Panc1 (cell line): ENCODE results near the gene USP9Y. TPM values are rescaled to one million over a fixed set of nuclear protein-coding genes. Genes with fewer than 3 reads are reported as not detected.

Experiments
- ATAC-seq: fragments of 200-7000 bp; cut with Tn5 transposase; 2 replicates; pipeline ENCODE4 v1.9.1; 2020; ENCODE audit warnings: mild to moderate bottlenecking, moderate library complexity
- BruUV-seq: library from RNA; stranded (reverse); fragments of 400-500 nt; replicated peaks from 2 replicates; lab custom pipeline; 2021; lab: Mats Ljungman, UMichigan
- CTCF ChIA-PET: fragments of 300-600 bp; sonication (Branson Sonifier 250); formaldehyde crosslinking; loops from one replicate; lab custom pipeline; 2022; ENCODE audit warnings: antibody characterized with exemption; lab: Charles Lee
- POLR2A ChIA-PET: fragments of 300-600 bp; sonication (Branson Sonifier 250); formaldehyde crosslinking; loops from one replicate; lab custom pipeline; 2022; ENCODE audit warnings: antibody characterized with exemption; lab: Charles Lee
- DNase-seq: peaks from one replicate; pipeline ENCODE4 v3.0.0-alpha.2; 2010; ENCODE audit warnings: low read depth, low spot score
- H3K27ac ChIP-seq: 2 replicates; pipeline ENCODE4 v1.5.1; 2011; ENCODE audit warnings: mild to moderate bottlenecking, low read length, inconsistent platforms
- H3K27me3 ChIP-seq: fragments of 200-500 bp; sonication (Bioruptor generic); 2 replicates; pipeline ENCODE4 v1.6.0; 2014; ENCODE audit warnings: low read length, inconsistent platforms; ENCODE audit not compliant: control insufficient read depth, insufficient read depth
- H3K36me3 ChIP-seq: fragments of 200-500 bp; sonication (Bioruptor generic); 2 replicates; pipeline ENCODE4 v1.5.1; 2014; ENCODE audit warnings: inconsistent platforms, mild to moderate bottlenecking, low read length, moderate library complexity; ENCODE audit not compliant: control insufficient read depth, insufficient read depth
- H3K4me1 ChIP-seq: 2 replicates; pipeline ENCODE4 v1.5.1; 2011; ENCODE audit warnings: inconsistent platforms, mild to moderate bottlenecking, low read length, moderate library complexity; ENCODE audit not compliant: control insufficient read depth, insufficient read depth
- H3K4me3 ChIP-seq, 2 experiments: 2 replicates each; pipeline ENCODE4 v1.5.1; 2011 to 2012; ENCODE audit warnings: low read depth in 2 of 2, low read length in 2 of 2, mild to moderate bottlenecking in 2 of 2, inconsistent platforms in 1 of 2, moderate library complexity in 1 of 2
- H3K9me3 ChIP-seq: fragments of 200-500 bp; sonication (Bioruptor generic); 2 replicates; pipeline ENCODE4 v1.5.1; 2014; ENCODE audit warnings: low read depth, mild to moderate bottlenecking, inconsistent platforms, low read length, moderate library complexity; ENCODE audit not compliant: control insufficient read depth, insufficient read depth
- CTCF ChIP-seq: fragments of 450-650 bp; IDR thresholded peaks from 2 replicates; pipeline ENCODE4 v1.5.1; 2017; ENCODE audit warnings: mild to moderate bottlenecking
- POLR2AphosphoS5 ChIP-seq: IDR thresholded peaks from 2 replicates; pipeline ENCODE4 v1.6.1; 2012; ENCODE audit warnings: mild to moderate bottlenecking, low read depth, low read length, moderate library complexity
- SIN3A ChIP-seq: IDR thresholded peaks from 2 replicates; pipeline ENCODE4 v1.6.1; 2012; ENCODE audit warnings: low read depth, mild to moderate bottlenecking, low read length, moderate library complexity, borderline replicate concordance; ENCODE audit not compliant: insufficient read depth
- TCF7L2 ChIP-seq: IDR thresholded peaks from 2 replicates; pipeline ENCODE4 v1.6.1; 2011; ENCODE audit warnings: mild to moderate bottlenecking, low read depth, low read length, inconsistent platforms
- in situ Hi-C: cut with HindIII; loops from 2 replicates; pipeline ENCODE4 v1.10.0; 2016; ENCODE audit warnings: low sequenced_read_pairs, low pct_unique_long_range_greater_than_20kb
- intact Hi-C: fragments of 100-400 bp; cut with micrococcal nuclease; formaldehyde crosslinking; loops from one replicate; pipeline ENCODE4 v1.10.0; 2022; ENCODE audit not compliant: unreplicated experiment
- total RNA-seq: library from RNA; stranded (reverse); gene quantifications from one replicate; pipeline ENCODE4 v1.2.1, GENCODE V29; 2021; ENCODE audit not compliant: unreplicated experiment
- TF ChIP-seq, protein P1 (sequence below), 2 experiments: IDR thresholded peaks; 2 replicates each; pipeline ENCODE4 v1.6.1; 2011 to 2012; ENCODE audit warnings: low read depth in 2 of 2, control low read depth in 1 of 2, low read length in 1 of 2, mild to moderate bottlenecking in 1 of 2, moderate library complexity in 1 of 2; ENCODE audit not compliant: insufficient read depth in 1 of 2

USP9Y gene
- total RNA-seq, 1 experiment from 2014 or later = 0.05 TPM

DNA sequence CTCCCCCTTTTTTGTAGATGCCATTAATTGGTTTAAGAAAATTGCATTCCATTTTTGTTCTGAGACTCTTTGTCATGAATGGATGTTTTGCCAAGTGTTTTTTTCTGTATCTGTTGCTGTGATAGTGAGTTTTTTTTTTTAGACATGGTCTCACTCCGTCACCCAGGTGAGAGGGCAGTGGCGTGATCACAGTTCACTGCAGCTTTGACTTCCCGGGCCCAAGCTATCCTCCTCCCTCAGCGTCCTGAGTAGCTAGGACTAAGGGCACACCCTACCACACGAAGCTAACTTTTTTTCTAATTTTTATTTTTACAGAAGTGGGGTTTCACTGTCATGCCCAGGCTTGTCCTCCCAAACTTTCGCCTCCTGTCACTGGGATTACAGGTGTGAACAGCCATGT lies 51.8 kb downstream of the USP9Y start:
- no peak overlapping the region for H3K27ac ChIP-seq

GRCh38 chrY:12756021-12756420 lies 55.0 kb downstream of the USP9Y start:
- Histone ChIP-seq H3K4me1 (no peaks in the 10 kb centered on the region), H3K9me3 (no peaks in the 10 kb centered on the region), H3K27ac (no peak overlapping the region), H3K4me3 (no peak overlapping the region), H3K36me3 (no peaks in the 10 kb centered on the region), H3K27me3 (no peaks in the 10 kb centered on the region)
- CTCF ChIA-PET = no interaction called here
- POLR2A ChIA-PET = no interaction called here
- in situ Hi-C loops (no loop called here), intact Hi-C loops (no loop called here)
- DNase-seq = no peak
- BruUV-seq = no TSS peak
- no peak for ATAC-seq
- TF ChIP-seq CTCF = no peak
- no peak for TF ChIP-seq SIN3A
- no peak for TF ChIP-seq TCF7L2
- TF ChIP-seq POLR2AphosphoS5 = no peak
- TF ChIP-seq, protein P1, sequence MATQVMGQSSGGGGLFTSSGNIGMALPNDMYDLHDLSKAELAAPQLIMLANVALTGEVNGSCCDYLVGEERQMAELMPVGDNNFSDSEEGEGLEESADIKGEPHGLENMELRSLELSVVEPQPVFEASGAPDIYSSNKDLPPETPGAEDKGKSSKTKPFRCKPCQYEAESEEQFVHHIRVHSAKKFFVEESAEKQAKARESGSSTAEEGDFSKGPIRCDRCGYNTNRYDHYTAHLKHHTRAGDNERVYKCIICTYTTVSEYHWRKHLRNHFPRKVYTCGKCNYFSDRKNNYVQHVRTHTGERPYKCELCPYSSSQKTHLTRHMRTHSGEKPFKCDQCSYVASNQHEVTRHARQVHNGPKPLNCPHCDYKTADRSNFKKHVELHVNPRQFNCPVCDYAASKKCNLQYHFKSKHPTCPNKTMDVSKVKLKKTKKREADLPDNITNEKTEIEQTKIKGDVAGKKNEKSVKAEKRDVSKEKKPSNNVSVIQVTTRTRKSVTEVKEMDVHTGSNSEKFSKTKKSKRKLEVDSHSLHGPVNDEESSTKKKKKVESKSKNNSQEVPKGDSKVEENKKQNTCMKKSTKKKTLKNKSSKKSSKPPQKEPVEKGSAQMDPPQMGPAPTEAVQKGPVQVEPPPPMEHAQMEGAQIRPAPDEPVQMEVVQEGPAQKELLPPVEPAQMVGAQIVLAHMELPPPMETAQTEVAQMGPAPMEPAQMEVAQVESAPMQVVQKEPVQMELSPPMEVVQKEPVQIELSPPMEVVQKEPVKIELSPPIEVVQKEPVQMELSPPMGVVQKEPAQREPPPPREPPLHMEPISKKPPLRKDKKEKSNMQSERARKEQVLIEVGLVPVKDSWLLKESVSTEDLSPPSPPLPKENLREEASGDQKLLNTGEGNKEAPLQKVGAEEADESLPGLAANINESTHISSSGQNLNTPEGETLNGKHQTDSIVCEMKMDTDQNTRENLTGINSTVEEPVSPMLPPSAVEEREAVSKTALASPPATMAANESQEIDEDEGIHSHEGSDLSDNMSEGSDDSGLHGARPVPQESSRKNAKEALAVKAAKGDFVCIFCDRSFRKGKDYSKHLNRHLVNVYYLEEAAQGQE (IDR thresholded peaks at IDR 0.05; ENCODE audit: insufficient read depth in 1 of 2, low read depth in 2 of 2, low read length in 1 of 2) = no peak

More for the DNA sequence above, 51.8 kb downstream of the USP9Y start:
- Histone ChIP-seq H3K9me3 (no peaks in the 10 kb centered on the region), H3K4me3 (no peak overlapping the region), H3K27me3 (no peaks in the 10 kb centered on the region), H3K36me3 (no peaks in the 10 kb centered on the region), H3K4me1 (no peaks in the 10 kb centered on the region)
- ATAC-seq (no peak), DNase-seq (no peak)
- TF ChIP-seq SIN3A = no peak
- no peak for TF ChIP-seq TCF7L2
- TF ChIP-seq, protein P1 (IDR thresholded peaks at IDR 0.05; ENCODE audit: insufficient read depth in 1 of 2, low read depth in 2 of 2, low read length in 1 of 2) = no peak
- no peak for TF ChIP-seq POLR2AphosphoS5
- TF ChIP-seq CTCF = no peak
- ChIA-PET POLR2A (no interaction called here), CTCF (no interaction called here)
- BruUV-seq = no TSS peak
- intact Hi-C loops = no loop called here
- in situ Hi-C loops = no loop called here
